ENCODE data around the gene IGSF22. TPM values are rescaled to one million over a fixed set of nuclear protein-coding genes. Genes with fewer than 3 reads are reported as not detected.

Gene IGSF22
- total and polyA plus RNA-seq, 2 of the 8 experiments (the other 6 are each of a cell fraction or from before 2014, with no cell fraction given): 0.14 TPM; not detected in 1

GRCh38 chr11:18748766-18749365 lies 22.9 kb upstream of the IGSF22 start:
- Histone ChIP-seq H2BK120ac (replicated peaks; ENCODE audit: low read depth, low read length) (no peak overlapping the region), H2AFZ (ENCODE audit: low read length) (no peak overlapping the region), H4K8ac (ENCODE audit: extremely low read depth, insufficient read depth, low read length) (no peak overlapping the region), H2BK5ac (ENCODE audit: low read depth, low read length) (no peak overlapping the region), H3K4me1 (replicated peaks in 1 of 4; ENCODE audit: control insufficient read depth in 3 of 4, insufficient read depth in 4 of 4, low read length in 3 of 4) (peaks cover 0 to 8% (median 4%) of the 10 kb centered on the region in 4 experiments; a peak in 4 of 7 replicates), H3K14ac (ENCODE audit: insufficient read length) (no peak overlapping the region), H3K27me3 (replicated peaks in 1 of 4; ENCODE audit: control insufficient read depth in 3 of 4, extremely low read depth in 1 of 4, insufficient read depth in 3 of 4, low read length in 3 of 4) (no peaks in the 10 kb centered on the region), H3K56ac (replicated peaks; ENCODE audit: insufficient read length, low read depth, low read length) (no peak overlapping the region), H4K5ac (ENCODE audit: insufficient read length, low read depth, low read length) (no peak overlapping the region), H3K9me3 (ENCODE audit: insufficient read depth in 2 of 2, low read depth in 1 of 2, low read length in 1 of 2) (no peaks in the 10 kb centered on the region), H4K91ac (replicated peaks; ENCODE audit: insufficient read length, low read length) (no peak overlapping the region), H3K79me2 (ENCODE audit: control insufficient read depth in 1 of 2, insufficient read depth in 2 of 2, low read length in 2 of 2) (no peaks in the 10 kb centered on the region), H3K18ac (ENCODE audit: extremely low read depth, low read length) (no peak overlapping the region), H4K20me1 (replicated peaks in 1 of 2; ENCODE audit: control insufficient read depth in 1 of 2, insufficient read depth in 2 of 2, low read length in 2 of 2) (no peaks in the 10 kb centered on the region), H2BK12ac (ENCODE audit: low read depth, low read length) (no peak overlapping the region; the same call in 1 of the 2 replicates), H3K23me2 (ENCODE audit: low read depth, low read length) (no peaks in the 10 kb centered on the region), H2BK20ac (ENCODE audit: low read length) (no peak overlapping the region), H3K4me3 (ENCODE audit: extremely low read depth in 1 of 4, insufficient read depth in 2 of 4, low read depth in 3 of 4, low read length in 4 of 4) (no peak overlapping the region), H3K79me1 (ENCODE audit: low read depth, low read length) (no peaks in the 10 kb centered on the region), H2AK5ac (ENCODE audit: low read depth, low read length) (no peak overlapping the region), H2BK15ac (ENCODE audit: low read length) (no peak overlapping the region), H3K23ac (ENCODE audit: insufficient read length) (no peak overlapping the region), H3K4ac (replicated peaks; ENCODE audit: insufficient read length, low read depth, low read length) (no peak overlapping the region), H3K9ac (replicated peaks in 1 of 4; ENCODE audit: extremely low read depth in 1 of 4, low read depth in 3 of 4, low read length in 3 of 4) (no peak overlapping the region), H3K27ac (ENCODE audit: low read depth, low read length) (no peak overlapping the region), H3K4me2 (ENCODE audit: insufficient read depth in 1 of 2, low read depth in 2 of 2, low read length in 2 of 2) (no peak overlapping the region), H3K36me3 (ENCODE audit: control insufficient read depth in 2 of 4, insufficient read depth in 4 of 4, low read length in 3 of 4) (no peaks in the 10 kb centered on the region)
- DNase-seq (ENCODE audit: low read depth in 1 of 2, low spot score in 2 of 2) (no peak), FAIRE-seq (no peak)
- CTCF ChIA-PET (ENCODE audit: partially characterized antibody): interaction anchor here (1.2 to 4.0 kb wide), 10 partner anchors 9 to 27 kb away, joined by 3 to 27 read pairs (median 8); no protein-coding TSS in a partner anchor
- POLR2A ChIA-PET (ENCODE audit: partially characterized antibody): interaction anchor here (1.0 to 1.4 kb wide), 2 partner anchors 21 to 47 kb away, joined by 3 to 5 read pairs; no protein-coding TSS in a partner anchor
- TF ChIP-seq SP2 (IDR thresholded peaks at IDR 0.05; ENCODE audit: low read length): no peak
- TF ChIP-seq, protein P1, sequence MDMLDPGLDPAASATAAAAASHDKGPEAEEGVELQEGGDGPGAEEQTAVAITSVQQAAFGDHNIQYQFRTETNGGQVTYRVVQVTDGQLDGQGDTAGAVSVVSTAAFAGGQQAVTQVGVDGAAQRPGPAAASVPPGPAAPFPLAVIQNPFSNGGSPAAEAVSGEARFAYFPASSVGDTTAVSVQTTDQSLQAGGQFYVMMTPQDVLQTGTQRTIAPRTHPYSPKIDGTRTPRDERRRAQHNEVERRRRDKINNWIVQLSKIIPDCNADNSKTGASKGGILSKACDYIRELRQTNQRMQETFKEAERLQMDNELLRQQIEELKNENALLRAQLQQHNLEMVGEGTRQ (IDR thresholded peaks at IDR 0.05; ENCODE audit: low read length): no peak
- no peak for TF ChIP-seq KDM4A (IDR thresholded peaks at IDR 0.05; ENCODE audit: low read depth, low read length, severe bottlenecking)
- TF ChIP-seq ATF3 (IDR thresholded peaks at IDR 0.05; ENCODE audit: insufficient read depth, low read depth, low read length): no peak
- no peak for TF ChIP-seq PHF8 (conservative IDR thresholded peaks at IDR 0.05; ENCODE audit: low read depth, low read length)
- no peak for TF ChIP-seq NRF1 (IDR thresholded peaks at IDR 0.05; ENCODE audit: low read depth, low read length)
- 84% methylated on average over 13 of the region's 13 CpGs; no CpG with 5 or more reads in 1 of the 2 experiments for WGBS, 2 experiments (ENCODE audit: extremely low coverage in 1 of 2, insufficient coverage in 1 of 2, insufficient read length in 1 of 2, insufficient replicate concordance in 2 of 2, low coverage in 1 of 2, low lambda C conversion rate in 2 of 2, missing lambda C conversion rate in 1 of 2)
